Sigmoid colon (tissue), 4 donors: Measurements from ENCODE around the gene NDE1.

Experiments used
- CTCF ChIP-seq, 4 experiments: fragments of 450-650 bp in 3 of 4; fragments of 200-600 bp in 1 of 4; IDR thresholded peaks; one replicate each; pipeline ENCODE4 v1.5.1; 2016 to 2019; ENCODE audit warnings: antibody characterized with exemption in 4 of 4, mild to moderate bottlenecking in 3 of 4, moderate library complexity in 2 of 4
- EP300 ChIP-seq, 4 donors: sonication (generic); formaldehyde crosslinking; IDR thresholded peaks; one replicate each; pipeline ENCODE4 v1.6.1; 2017; ENCODE audit warnings: antibody characterized with exemption in 4 of 4
- POLR2A ChIP-seq, 2 donors: fragments of 450-650 bp; IDR thresholded peaks; one replicate each; pipeline ENCODE4 v1.6.1; 2016; ENCODE audit warnings: antibody characterized with exemption in 2 of 2, mild to moderate bottlenecking in 2 of 2, moderate library complexity in 2 of 2

DNA sequence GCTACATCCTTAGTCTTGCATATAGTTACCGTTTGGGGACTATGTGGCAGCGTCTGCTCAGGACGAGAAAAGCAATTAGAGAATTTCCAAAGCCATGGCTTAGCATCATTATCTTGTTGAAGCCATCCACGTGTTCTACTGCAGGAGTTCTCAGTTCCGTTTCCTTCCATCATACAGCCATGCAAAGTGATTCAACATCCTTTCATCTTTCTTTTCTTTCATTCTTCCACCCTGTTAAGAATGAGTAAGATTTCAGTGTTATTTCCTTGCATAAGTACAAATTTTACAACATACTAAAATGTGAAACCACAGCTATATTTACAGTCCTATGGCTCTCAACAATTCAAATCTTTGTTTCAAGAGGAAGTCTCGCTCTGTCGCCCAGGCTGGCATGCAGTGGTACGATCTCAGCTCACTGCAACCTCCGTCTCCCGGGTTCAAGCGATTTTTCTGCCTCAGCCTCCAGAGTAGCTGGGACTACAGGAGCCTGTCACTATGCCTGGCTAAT is 10.9 kb upstream of the NDE1 start:
- TF ChIP-seq CTCF (IDR thresholded peaks at IDR 0.05) (no peak), POLR2A (IDR thresholded peaks at IDR 0.05) (no peak), EP300 (IDR thresholded peaks at IDR 0.05) (no peak)
